ENCODE data around the gene HOOK1.

Gene HOOK1

GRCh38 chr1:59816318-59816878 lies 1.6 kb downstream of the HOOK1 start:
- H3K9me3 Mint-ChIP-seq, result no peaks in the 10 kb centered on the region
- no peaks in the 10 kb centered on the region for H3K36me3 Mint-ChIP-seq (ENCODE audit: low read depth)
- H3K4me3 Mint-ChIP-seq, result no peak overlapping the region
- peaks cover 16% of the 10 kb centered on the region for H3K4me1 Mint-ChIP-seq
- TF ChIP-seq CTCF (IDR thresholded peaks at IDR 0.05; ENCODE audit: unreplicated experiment in 3 of 3), result no peak
- peaks cover 20% of the 10 kb centered on the region for H3K27me3 Mint-ChIP-seq (ENCODE audit: low read depth)
- H3K27ac Mint-ChIP-seq, result no peak overlapping the region

GRCh38 chr1:59819566-59820438 lies 5.1 kb downstream of the HOOK1 start:
- Mint-ChIP-seq H3K9me3 (no peaks in the 10 kb centered on the region), H3K27ac (peak overlapping the region; percentile 21 to 83 (median 34)), H3K4me3 (peak overlapping the region in 1 of 3 experiments; percentile 5), H3K4me1 (peaks cover 16% of the 10 kb centered on the region), H3K36me3 (ENCODE audit: low read depth) (peaks cover 7% of the 10 kb centered on the region), H3K27me3 (ENCODE audit: low read depth) (no peaks in the 10 kb centered on the region)
- TF ChIP-seq CTCF (IDR thresholded peaks at IDR 0.05; ENCODE audit: unreplicated experiment in 3 of 3), result no peak

- Mint-ChIP-seq H3K4me1 (peaks cover 6% of the 10 kb centered on the region), H3K27me3 (ENCODE audit: low read depth) (no peaks in the 10 kb centered on the region), H3K4me3 (no peak overlapping the region), H3K9me3 (no peaks in the 10 kb centered on the region), H3K36me3 (ENCODE audit: low read depth) (peaks cover 11% of the 10 kb centered on the region), H3K27ac (no peak overlapping the region)
- TF ChIP-seq CTCF (IDR thresholded peaks at IDR 0.05; ENCODE audit: unreplicated experiment in 3 of 3), result no peak
Observed at GRCh38 chr1:59827055-59827643, 12.4 kb downstream of the HOOK1 start.

- no peaks in the 10 kb centered on the region for H3K9me3 Mint-ChIP-seq
- no peak overlapping the region for H3K27ac Mint-ChIP-seq
- no peaks in the 10 kb centered on the region for H3K27me3 Mint-ChIP-seq (ENCODE audit: low read depth)
- peaks cover 11% of the 10 kb centered on the region for H3K36me3 Mint-ChIP-seq (ENCODE audit: low read depth)
- H3K4me3 Mint-ChIP-seq, result no peak overlapping the region
- no peak for TF ChIP-seq CTCF (IDR thresholded peaks at IDR 0.05; ENCODE audit: unreplicated experiment in 3 of 3)
- H3K4me1 Mint-ChIP-seq, result peaks cover 6% of the 10 kb centered on the region
Observed at GRCh38 chr1:59828160-59828559, 13.4 kb downstream of the HOOK1 start.

- peaks cover 4% of the 10 kb centered on the region for H3K36me3 Mint-ChIP-seq (ENCODE audit: low read depth)
- peaks cover 6% of the 10 kb centered on the region for H3K4me1 Mint-ChIP-seq
- TF ChIP-seq CTCF (IDR thresholded peaks at IDR 0.05; ENCODE audit: unreplicated experiment in 3 of 3), result no peak
- H3K27ac Mint-ChIP-seq, result no peak overlapping the region
- no peak overlapping the region for H3K4me3 Mint-ChIP-seq
- H3K27me3 Mint-ChIP-seq (ENCODE audit: low read depth), result no peaks in the 10 kb centered on the region
- H3K9me3 Mint-ChIP-seq, result no peaks in the 10 kb centered on the region
Observed at GRCh38 chr1:59831529-59831928, 16.8 kb downstream of the HOOK1 start.
